HG03103 (cell line): Measurements from ENCODE around the gene GRM8.

ENCODE experiments used
- ATAC-seq: cut with Tn5 transposase; IDR thresholded peaks from one replicate; pipeline ENCODE4 v1.9.1; 2021; ENCODE audit warnings: low read depth; ENCODE audit not compliant: unreplicated experiment

Gene GRM8

GRCh38 chr7:127231415-127231814 lies 21.3 kb downstream of the GRM8 start:
- ATAC-seq = no peak

- ATAC-seq = no peak
These were observed 22.4 kb downstream of the GRM8 start for GRCh38 chr7:127230192-127230925.

- no peak for ATAC-seq
These were observed 25.9 kb downstream of the GRM8 start for GRCh38 chr7:127226685-127227374.

- ATAC-seq = no peak
These were observed 31.0 kb downstream of the GRM8 start for GRCh38 chr7:127221731-127222130.

- ATAC-seq = no peak
These were observed 37.6 kb downstream of the GRM8 start for GRCh38 chr7:127214956-127215718.

GRCh38 chr7:127209886-127210285 lies 42.9 kb downstream of the GRM8 start:
- ATAC-seq = no peak

- no peak for ATAC-seq
These were observed 43.9 kb downstream of the GRM8 start for GRCh38 chr7:127208860-127209259.

GRCh38 chr7:127208351-127208750 lies 44.4 kb downstream of the GRM8 start:
- no peak for ATAC-seq

- ATAC-seq = no peak
These were observed 44.9 kb downstream of the GRM8 start for GRCh38 chr7:127207806-127208205.

GRCh38 chr7:127207230-127207629 lies 45.5 kb downstream of the GRM8 start:
- ATAC-seq = no peak

GRCh38 chr7:127194571-127194970 lies 58.2 kb downstream of the GRM8 start:
- ATAC-seq = no peak

- no peak for ATAC-seq
These were observed 62.9 kb downstream of the GRM8 start for GRCh38 chr7:127189886-127190285.

- no peak for ATAC-seq
These were observed 63.7 kb downstream of the GRM8 start for GRCh38 chr7:127189074-127189473.

- no peak for ATAC-seq
These were observed 65.0 kb downstream of the GRM8 start for GRCh38 chr7:127187740-127188139.

- no peak for ATAC-seq
These were observed 66.1 kb downstream of the GRM8 start for GRCh38 chr7:127186686-127187085.

- ATAC-seq = no peak
These were observed 75.6 kb downstream of the GRM8 start for GRCh38 chr7:127177156-127177555.

GRCh38 chr7:127162366-127162765 lies 90.4 kb downstream of the GRM8 start:
- no peak for ATAC-seq

- no peak for ATAC-seq
These were observed 94.1 kb downstream of the GRM8 start for GRCh38 chr7:127158659-127159058.

GRCh38 chr7:127154958-127155357 lies 97.8 kb downstream of the GRM8 start:
- no peak for ATAC-seq

GRCh38 chr7:127154101-127154500 lies 98.6 kb downstream of the GRM8 start:
- no peak for ATAC-seq

- no peak for ATAC-seq
These were observed 99.4 kb downstream of the GRM8 start for GRCh38 chr7:127153315-127153714.
